H1 (cell line): ENCODE data around the gene VAX1. TPM values are rescaled to one million over a fixed set of nuclear protein-coding genes. Genes with fewer than 3 reads are reported as not detected.
A peak's percentile ranks its signal among the peaks of the same experiment; 100 is the strongest.

Experiments
- CTCF ChIA-PET: fragments of 300-600 bp; sonication (Branson Sonifier 250); formaldehyde crosslinking; loops from one replicate; lab custom pipeline; 2021; ENCODE audit not compliant: partially characterized antibody; lab: Charles Lee
- POLR2A ChIA-PET: fragments of 300-600 bp; sonication (Branson Sonifier 250); formaldehyde crosslinking; loops from one replicate; lab custom pipeline; 2021; ENCODE audit warnings: inconsistent platforms; ENCODE audit not compliant: partially characterized antibody; lab: Charles Lee
- DNase-seq, 2 experiments: peaks; one replicate each; pipeline versions ENCODE4 v3.0.0 to v3.0.0-alpha.2; 2010 to 2022; ENCODE audit warnings: low spot score in 2 of 2, low read depth in 1 of 2, mixed read lengths in 1 of 2
- FAIRE-seq: peaks from 2 replicates; lab custom pipeline; 2011; peaks lifted over from hg19 to GRCh38; lab: Jason Lieb, UNC
- H2AFZ ChIP-seq: 2 replicates; pipeline ENCODE4 v1.8.1; 2012; ENCODE audit warnings: low read length, inconsistent platforms
- H2AK5ac ChIP-seq: 2 replicates; pipeline ENCODE4 v1.6.1; 2013; ENCODE audit warnings: low read depth, low read length
- H2BK120ac ChIP-seq: replicated peaks from 2 replicates; pipeline ENCODE3; 2013; ENCODE audit warnings: low read depth, low read length, inconsistent platforms
- H2BK12ac ChIP-seq: 2 replicates; pipeline ENCODE4 v1.6.1; 2013; ENCODE audit warnings: low read depth, low read length
- H2BK15ac ChIP-seq: 2 replicates; pipeline ENCODE4 v1.6.1; 2013; ENCODE audit warnings: low read length
- H2BK20ac ChIP-seq: 2 replicates; pipeline ENCODE4 v1.6.1; 2013; ENCODE audit warnings: low read length
- H2BK5ac ChIP-seq: 2 replicates; pipeline ENCODE4 v1.6.1; 2013; ENCODE audit warnings: low read depth, low read length
- H3K14ac ChIP-seq: 2 replicates; pipeline ENCODE4 v1.6.1; 2013; ENCODE audit warnings: inconsistent platforms; ENCODE audit not compliant: insufficient read length
- H3K18ac ChIP-seq: 2 replicates; pipeline ENCODE4 v1.6.1; 2013; ENCODE audit warnings: low read length; ENCODE audit errors: extremely low read depth
- H3K23ac ChIP-seq: 2 replicates; pipeline ENCODE4 v1.6.1; 2013; ENCODE audit warnings: inconsistent platforms; ENCODE audit not compliant: insufficient read length
- H3K23me2 ChIP-seq: 2 replicates; pipeline ENCODE4 v1.6.1; 2013; ENCODE audit warnings: low read depth, low read length
- H3K27ac ChIP-seq: 2 replicates; pipeline ENCODE4 v1.6.1; 2011; ENCODE audit warnings: low read depth, low read length, inconsistent platforms
- H3K27me3 ChIP-seq, 4 experiments: replicated peaks in 1 of 4; 1 replicate in 1 of 4; 2 replicates in 3 of 4; pipeline versions ENCODE4 v1.6.1 to v1.8.1; 2011 to 2013; ENCODE audit warnings: low read length in 3 of 4, mild to moderate bottlenecking in 3 of 4, inconsistent platforms in 2 of 4, mixed read lengths in 2 of 4, moderate library complexity in 1 of 4; ENCODE audit not compliant: control insufficient read depth in 3 of 4, insufficient read depth in 3 of 4; ENCODE audit errors: extremely low read depth in 1 of 4
- H3K36me3 ChIP-seq, 4 experiments: 2 replicates each; pipeline versions ENCODE4 v1.6.1 to v1.8.1; 2011 to 2013; ENCODE audit warnings: mild to moderate bottlenecking in 4 of 4, low read length in 3 of 4, moderate library complexity in 2 of 4, control low read depth in 1 of 4, inconsistent platforms in 1 of 4; ENCODE audit not compliant: insufficient read depth in 4 of 4, control insufficient read depth in 2 of 4
- H3K4ac ChIP-seq: replicated peaks from 2 replicates; pipeline ENCODE3; 2013; ENCODE audit warnings: low read length, low read depth, mixed read lengths, inconsistent platforms; ENCODE audit not compliant: insufficient read length
- H3K4me1 ChIP-seq, 4 experiments: replicated peaks in 1 of 4; 1 replicate in 1 of 4; 2 replicates in 3 of 4; pipeline versions ENCODE4 v1.6.1 to v1.8.1; 2011 to 2013; ENCODE audit warnings: low read length in 3 of 4, inconsistent platforms in 2 of 4, mixed read lengths in 1 of 4; ENCODE audit not compliant: insufficient read depth in 4 of 4, control insufficient read depth in 3 of 4
- H3K4me2 ChIP-seq, 2 experiments: 2 replicates each; pipeline versions ENCODE4 v1.6.1 to v1.8.1; 2011 to 2013; ENCODE audit warnings: low read depth in 2 of 2, low read length in 2 of 2, control low read depth in 1 of 2, inconsistent platforms in 1 of 2, mild to moderate bottlenecking in 1 of 2; ENCODE audit not compliant: insufficient read depth in 1 of 2
- H3K4me3 ChIP-seq, 4 experiments: fragments of 200-600, 300-600 bp in 1 of 4; sonication (generic), shearing (Covaris generic), sonication (Bioruptor Twin) in 1 of 4; 2 replicates each; pipeline versions ENCODE4 v1.5.1 to v1.8.1; 2011 to 2016; ENCODE audit warnings: low read length in 4 of 4, low read depth in 3 of 4, control low read depth in 2 of 4, inconsistent platforms in 2 of 4, mild to moderate bottlenecking in 2 of 4, mixed read lengths in 1 of 4, moderate library complexity in 1 of 4; ENCODE audit not compliant: insufficient read depth in 2 of 4; ENCODE audit errors: extremely low read depth in 1 of 4
- H3K56ac ChIP-seq: replicated peaks from 2 replicates; pipeline ENCODE3; 2013; ENCODE audit warnings: low read depth, mild to moderate bottlenecking, mixed read lengths, low read length, inconsistent platforms; ENCODE audit not compliant: insufficient read length
- H3K79me1 ChIP-seq: 2 replicates; pipeline ENCODE4 v1.6.1; 2013; ENCODE audit warnings: low read depth, low read length, control low read depth
- H3K79me2 ChIP-seq, 2 experiments: 2 replicates each; pipeline versions ENCODE4 v1.6.1 to v1.8.1; 2012 to 2013; ENCODE audit warnings: low read length in 2 of 2, mild to moderate bottlenecking in 2 of 2, inconsistent platforms in 1 of 2; ENCODE audit not compliant: insufficient read depth in 2 of 2, control insufficient read depth in 1 of 2
- H3K9ac ChIP-seq, 4 experiments: replicated peaks in 1 of 4; 1 replicate in 1 of 4; 2 replicates in 3 of 4; pipeline versions ENCODE4 v1.6.1 to v1.8.1; 2011 to 2013; ENCODE audit warnings: low read depth in 3 of 4, low read length in 3 of 4, control low read depth in 2 of 4, mild to moderate bottlenecking in 2 of 4, moderate library complexity in 2 of 4, inconsistent platforms in 1 of 4; ENCODE audit errors: extremely low read depth in 1 of 4
- H3K9me3 ChIP-seq, 2 experiments: 2 replicates each; pipeline versions ENCODE4 v1.6.1 to v1.8.1; 2012 to 2013; ENCODE audit warnings: mild to moderate bottlenecking in 2 of 2, moderate library complexity in 2 of 2, control low read depth in 1 of 2, inconsistent platforms in 1 of 2, low read depth in 1 of 2, low read length in 1 of 2, mixed read lengths in 1 of 2; ENCODE audit not compliant: insufficient read depth in 2 of 2
- H4K20me1 ChIP-seq, 2 experiments: replicated peaks in 1 of 2; 2 replicates each; pipeline versions ENCODE3 to v1.8.1; 2011 to 2013; ENCODE audit warnings: inconsistent platforms in 2 of 2, low read length in 2 of 2, mild to moderate bottlenecking in 1 of 2; ENCODE audit not compliant: insufficient read depth in 2 of 2, control insufficient read depth in 1 of 2
- H4K5ac ChIP-seq: 2 replicates; pipeline ENCODE4 v1.6.1; 2013; ENCODE audit warnings: low read length, low read depth, mixed read lengths, inconsistent platforms; ENCODE audit not compliant: insufficient read length
- H4K8ac ChIP-seq: 2 replicates; pipeline ENCODE4 v1.8.0; 2013; ENCODE audit warnings: mild to moderate bottlenecking, moderate library complexity, low read length, inconsistent platforms; ENCODE audit not compliant: insufficient read depth; ENCODE audit errors: extremely low read depth
- H4K91ac ChIP-seq: replicated peaks from 2 replicates; pipeline ENCODE3; 2013; ENCODE audit warnings: low read length, mixed read lengths, inconsistent platforms; ENCODE audit not compliant: insufficient read length
- CHD1 ChIP-seq: IDR thresholded peaks from 2 replicates; pipeline ENCODE4 v1.6.1; 2012; ENCODE audit warnings: low read depth, low read length, improper control_type of control experiment
- EP300 ChIP-seq, 2 experiments: IDR thresholded peaks; 1 replicate in 1 of 2; 2 replicates in 1 of 2; pipeline ENCODE4 v1.6.1; 2011 to 2012; ENCODE audit warnings: low read depth in 2 of 2, low read length in 2 of 2, mild to moderate bottlenecking in 2 of 2, borderline replicate concordance in 1 of 2, inconsistent platforms in 1 of 2, moderate library complexity in 1 of 2
- FOSL1 ChIP-seq: IDR thresholded peaks from 2 replicates; pipeline ENCODE4 v1.6.1; 2011; ENCODE audit warnings: mild to moderate bottlenecking, low read depth, low read length, moderate library complexity; ENCODE audit not compliant: insufficient read depth
- GABPA ChIP-seq: IDR thresholded peaks from 2 replicates; pipeline ENCODE4 v1.6.1; 2011; ENCODE audit warnings: mild to moderate bottlenecking, low read length, moderate library complexity, borderline replicate concordance; ENCODE audit not compliant: insufficient read depth
- HDAC6 ChIP-seq: IDR thresholded peaks from one replicate; pipeline ENCODE4 v1.7.1; 2012; ENCODE audit warnings: low read depth, mild to moderate bottlenecking, inconsistent platforms, low read length, moderate library complexity
- JUN ChIP-seq: IDR thresholded peaks from 2 replicates; pipeline ENCODE4 v1.6.1; 2011; ENCODE audit warnings: low read depth, mild to moderate bottlenecking, improper control_type of control experiment, low read length
- KDM5A ChIP-seq: fragments of 200-600 bp; IDR thresholded peaks from 2 replicates; pipeline ENCODE4 v1.7.1; 2012; ENCODE audit warnings: mild to moderate bottlenecking, low read length, inconsistent platforms, mixed read lengths
- MAFK ChIP-seq: IDR thresholded peaks from 2 replicates; pipeline ENCODE4 v1.6.1; 2012; ENCODE audit warnings: low read depth, mild to moderate bottlenecking, improper control_type of control experiment, low read length
- RFX5 ChIP-seq: IDR thresholded peaks from 2 replicates; pipeline ENCODE4 v1.6.1; 2011; ENCODE audit warnings: low read depth, low read length, improper control_type of control experiment, borderline replicate concordance
- TBP ChIP-seq: IDR thresholded peaks from 2 replicates; pipeline ENCODE4 v1.6.1; 2011; ENCODE audit warnings: low read depth, low read length, improper control_type of control experiment
- WGBS, 2 experiments: shearing (Covaris generic) in 1 of 2; methylation state at CpG; one replicate each; pipeline versions ENCODE4 v1.1.6 to v1.1.7; 2013 to 2015; ENCODE audit warnings: low lambda C conversion rate in 2 of 2, mixed read lengths in 2 of 2, inconsistent platforms in 1 of 2, low coverage in 1 of 2, missing lambda C conversion rate in 1 of 2; ENCODE audit not compliant: insufficient replicate concordance in 2 of 2, insufficient coverage in 1 of 2, insufficient read length in 1 of 2; ENCODE audit errors: extremely low coverage in 1 of 2, missing lambda C conversion rate in 1 of 2; 5-methylcytosine and 5-hydroxymethylcytosine counted together
- polyA plus RNA-seq, 7 experiments: library from polyadenylated mRNA; depleted of rRNA in 3 of 7; stranded (reverse) in 5 of 7; unstranded in 2 of 7; fragments of >200 nt in 5 of 7; fragments of 200-250 nt in 2 of 7; gene quantifications; 1 replicate in 5 of 7; 2 replicates in 1 of 7; 4 replicates in 1 of 7; pipeline versions ENCODE4 v1.2.1 to v1.2.3, GENCODE V29; 2011 to 2013; ENCODE audit warnings: missing spikeins in 2 of 7, mixed read lengths in 2 of 7
- total RNA-seq: library from RNA; stranded (reverse); fragmentation: NEBNext Ultra II Directional; extraction: Animal tissue kit (Norgen Biotek cat#: 25700); gene quantifications from 2 replicates; pipeline ENCODE4 v1.2.1, GENCODE V29; 2021
- TF ChIP-seq, protein P1 (sequence below): IDR thresholded peaks from 2 replicates; pipeline ENCODE4 v1.6.1; 2011; ENCODE audit warnings: low read length, improper control_type of control experiment

VAX1 gene
- total and polyA plus RNA-seq, 2 of the 8 experiments (the other 6 are each of a cell fraction or from before 2014, with no cell fraction given) = not detected

DNA sequence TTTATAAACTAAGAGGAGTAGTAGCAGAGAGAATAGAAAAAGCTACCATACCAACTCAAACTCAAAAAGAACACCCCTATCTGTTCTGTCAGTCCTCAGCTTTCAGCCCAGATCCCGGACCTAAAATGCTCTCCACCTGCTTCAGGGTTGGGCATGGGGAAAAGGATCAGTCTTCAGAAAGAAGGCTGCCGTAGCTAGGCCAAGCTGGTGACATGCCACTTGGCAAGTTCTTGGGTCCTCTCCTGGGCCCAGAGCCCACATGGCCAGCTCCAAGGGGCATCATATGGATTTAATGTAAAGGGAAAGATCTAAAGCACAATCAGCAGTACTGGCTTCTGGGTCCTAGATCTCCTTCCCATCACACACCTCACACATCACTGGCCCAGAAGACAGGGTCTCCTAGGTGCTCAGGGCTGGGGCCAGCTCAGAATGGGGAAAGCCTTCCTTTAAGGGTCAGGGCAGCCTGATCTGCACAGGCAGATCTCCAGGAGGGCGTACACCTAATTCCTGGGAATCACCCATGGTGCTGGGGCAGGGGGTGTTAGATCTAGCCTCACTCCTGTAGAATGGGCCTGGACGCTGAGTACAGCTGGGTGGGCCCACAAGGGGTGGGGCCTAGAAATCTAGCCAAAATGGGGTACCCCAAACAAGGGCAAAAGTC is 2.5 kb downstream of the VAX1 start:
- peaks cover 6 to 42% (median 20%) of the 10 kb centered on the region in 4 experiments for H3K4me1 ChIP-seq
- H3K4me2 ChIP-seq = peak overlapping the region in 1 of 2 experiments; percentile 68; a peak in 1 of 4 replicates
- WGBS, 2 experiments = 54% methylated on average over 4 of the region's 4 CpGs; no CpG with 5 or more reads in 1 of the 2 experiments
- TF ChIP-seq GABPA (no peak), FOSL1 (no peak), RFX5 (no peak), TBP (no peak), EP300 (IDR thresholded peaks at IDR 0.05; ENCODE audit: borderline replicate concordance in 1 of 2, low read depth in 2 of 2, low read length in 2 of 2) (no peak), CHD1 (no peak), JUN (no peak), HDAC6 (no peak), MAFK (no peak), KDM5A (no peak)
- TF ChIP-seq, protein P1, sequence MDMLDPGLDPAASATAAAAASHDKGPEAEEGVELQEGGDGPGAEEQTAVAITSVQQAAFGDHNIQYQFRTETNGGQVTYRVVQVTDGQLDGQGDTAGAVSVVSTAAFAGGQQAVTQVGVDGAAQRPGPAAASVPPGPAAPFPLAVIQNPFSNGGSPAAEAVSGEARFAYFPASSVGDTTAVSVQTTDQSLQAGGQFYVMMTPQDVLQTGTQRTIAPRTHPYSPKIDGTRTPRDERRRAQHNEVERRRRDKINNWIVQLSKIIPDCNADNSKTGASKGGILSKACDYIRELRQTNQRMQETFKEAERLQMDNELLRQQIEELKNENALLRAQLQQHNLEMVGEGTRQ = no peak

More for the DNA sequence above, 2.5 kb downstream of the VAX1 start:
- no peak overlapping the region for H3K4ac ChIP-seq
- peak overlapping the region; percentile 90; the same call in 1 of the 2 replicates for H2AK5ac ChIP-seq
- FAIRE-seq (no peak), DNase-seq (no peak)
- H4K91ac ChIP-seq = no peak overlapping the region
- no peak overlapping the region for H3K27ac ChIP-seq
- H2BK15ac ChIP-seq = no peak overlapping the region
- H3K14ac ChIP-seq = no peak overlapping the region
- H3K79me1 ChIP-seq = no peaks in the 10 kb centered on the region
- peaks cover 7% of the 10 kb centered on the region; the same call in 1 of the 2 replicates for H3K23me2 ChIP-seq
- H4K20me1 ChIP-seq = peaks cover 10 to 12% of the 10 kb centered on the region in 2 experiments
- no peak overlapping the region for H3K18ac ChIP-seq
- ChIA-PET CTCF (interaction anchor here (0.8 to 13.8 kb wide), 15 partner anchors 10 to 413 kb away, joined by 3 to 212 read pairs (median 5); no protein-coding TSS in a partner anchor), POLR2A (interaction anchor here (4.5 kb wide), 1 partner anchor 31 kb away, joined by 24 read pairs; no protein-coding TSS in a partner anchor)
- H3K27me3 ChIP-seq = peaks cover 97 to 99% (median 98%) of the 10 kb centered on the region in 4 experiments
- no peaks in the 10 kb centered on the region for H3K9me3 ChIP-seq
- no peak overlapping the region for H3K23ac ChIP-seq
- no peak overlapping the region for H4K8ac ChIP-seq
- H2BK5ac ChIP-seq = no peak overlapping the region
- no peak overlapping the region for H3K4me3 ChIP-seq
- no peak overlapping the region for H2AFZ ChIP-seq
- H3K56ac ChIP-seq = no peak overlapping the region
- H3K36me3 ChIP-seq = peaks cover 0 to 7% (median 0%) of the 10 kb centered on the region in 4 experiments; a peak in 1 of 8 replicates
- no peaks in the 10 kb centered on the region for H3K79me2 ChIP-seq
- H2BK12ac ChIP-seq = peak overlapping the region; percentile 80; the same call in 1 of the 2 replicates
- H4K5ac ChIP-seq = no peak overlapping the region
- H3K9ac ChIP-seq = no peak overlapping the region
- peak overlapping the region; percentile 80; the same call in 1 of the 2 replicates for H2BK20ac ChIP-seq
- H2BK120ac ChIP-seq = no peak overlapping the region
